Gastrocnemius medialis (tissue), 4 donors: Measurements from ENCODE around the gene PLCXD1. TPM values are rescaled to one million over a fixed set of nuclear protein-coding genes. Genes with fewer than 3 reads are reported as not detected.
"Not testable (repeated sequence)": the region's sequence is repeated elsewhere in the genome, so short reads cannot be mapped to it uniquely, and the experiment has no call there.

Experiments
- ATAC-seq, 2 donors: fragments of 150-250 bp; one replicate each; pipeline ENCODE4 v1.9.1; 2016
- DNase-seq, 2 donors: peaks; one replicate each; pipeline ENCODE4 v3.0.0-alpha.2; 2019
- H3K27ac ChIP-seq, 4 donors: fragments of 200-600 bp; sonication (generic); 1 replicate in 1 of 4; 2 replicates in 3 of 4; pipeline ENCODE4 v1.5.1; 2016 to 2018; ENCODE audit warnings: mild to moderate bottlenecking in 2 of 4, moderate library complexity in 1 of 4
- H3K27me3 ChIP-seq, 3 donors: fragments of 200-600 bp; sonication (generic) in 2 of 3; 1 replicate in 1 of 3; 2 replicates in 2 of 3; pipeline versions ENCODE4 v1.5.1 to v1.6.0; 2016 to 2019; ENCODE audit warnings: mild to moderate bottlenecking in 1 of 3, moderate library complexity in 1 of 3
- H3K36me3 ChIP-seq, 2 donors: fragments of 200-600 bp; sonication (generic) in 1 of 2; one replicate each; pipeline ENCODE4 v1.5.1; 2017 to 2018
- H3K4me1 ChIP-seq, 2 donors: fragments of 200-600 bp; sonication (generic) in 1 of 2; one replicate each; pipeline ENCODE4 v1.5.1; 2016 to 2017; ENCODE audit warnings: mild to moderate bottlenecking in 2 of 2
- H3K4me3 ChIP-seq, 4 donors: fragments of 200-600 bp; sonication (generic) in 3 of 4; 1 replicate in 1 of 4; 2 replicates in 3 of 4; pipeline ENCODE4 v1.5.1; 2016 to 2019; ENCODE audit warnings: mild to moderate bottlenecking in 2 of 4
- H3K9me3 ChIP-seq, 3 donors: fragments of 200-600 bp; sonication (generic) in 2 of 3; 1 replicate in 1 of 3; 2 replicates in 2 of 3; pipeline ENCODE4 v1.5.1; 2016 to 2019
- POLR2A ChIP-seq, 2 donors: fragments of 450-650 bp; IDR thresholded peaks; one replicate each; pipeline ENCODE4 v1.6.1; 2017; ENCODE audit warnings: antibody characterized with exemption in 2 of 2, mild to moderate bottlenecking in 2 of 2, moderate library complexity in 2 of 2
- in situ Hi-C, 4 donors: fragments of 200-750 bp; cut with MboI; loops; one replicate each; pipeline versions ENCODE4 v1.15.0 to v1.8.0; 2017; ENCODE audit warnings: low sequenced_read_pairs in 4 of 4
- intact Hi-C: fragments of 100-400 bp; cut with DNase I; formaldehyde crosslinking; loops from one replicate; pipeline ENCODE4 v1.15.1; 2023; ENCODE audit warnings: low total_unique reads
- total RNA-seq, 4 donors: library from RNA; depleted of rRNA; stranded (reverse); fragments of >200 nt; gene quantifications; one replicate each; pipeline versions ENCODE4 v1.1.0 to v1.2.3, GENCODE V29; 2016
- TF ChIP-seq, protein P1 (sequence below), 5 experiments: fragments of 450-650 bp in 3 of 5; fragments of 200-600 bp in 2 of 5; sonication (generic) in 2 of 5; IDR thresholded peaks in 4 of 5; conservative IDR thresholded peaks in 1 of 5; 1 replicate in 4 of 5; 2 replicates in 1 of 5; pipeline ENCODE4 v1.5.1; 2016 to 2019; ENCODE audit warnings: antibody characterized with exemption in 5 of 5, mild to moderate bottlenecking in 3 of 5, moderate library complexity in 3 of 5

PLCXD1 gene
- total RNA-seq, 4 donors from 2014 or later: 0.36 to 1.7 (median 0.66) TPM

DNA sequence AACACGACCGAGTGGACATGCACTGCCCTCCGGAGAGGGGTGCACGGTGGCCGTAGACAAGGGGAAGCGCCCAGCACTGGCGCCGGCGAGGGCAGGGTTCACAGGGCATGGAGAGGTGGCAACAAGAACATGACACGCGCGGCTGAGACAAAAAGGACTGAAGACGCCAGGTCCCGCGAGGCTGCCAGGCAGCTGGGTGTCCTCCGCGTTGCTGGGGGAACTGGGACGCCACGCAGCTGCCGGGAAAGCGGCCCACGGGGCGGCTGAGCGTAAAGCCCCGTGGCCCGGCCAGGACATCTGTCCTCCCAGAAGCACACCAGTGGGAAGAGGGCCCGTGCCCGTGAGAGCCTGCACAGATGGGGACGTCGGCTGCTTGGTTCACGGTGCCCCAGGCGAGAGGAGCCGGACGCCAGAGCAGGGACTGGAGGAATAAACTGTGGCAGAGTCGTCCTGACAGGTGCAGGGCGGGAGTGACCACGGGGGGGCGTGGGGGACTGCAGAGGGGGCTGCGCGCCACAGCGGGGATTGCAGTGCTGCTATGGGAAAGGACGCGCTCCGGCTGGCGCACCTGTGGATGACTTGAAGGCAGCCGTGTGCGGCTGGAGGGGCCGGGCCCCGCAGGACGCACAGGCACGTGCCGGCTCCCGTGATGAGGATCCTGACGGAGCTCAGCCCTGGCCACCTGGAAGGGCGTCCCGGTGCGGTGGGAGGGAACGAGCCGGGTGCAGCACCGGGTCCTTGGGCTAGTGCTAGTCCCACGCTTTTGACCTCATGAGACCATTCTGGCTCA lies 69.5 kb downstream of the PLCXD1 start:
- Histone ChIP-seq H3K27ac (peak overlapping the region in 2 of 4 donors; percentile 46 to 65), H3K4me3 (no peak overlapping the region), H3K36me3 (peaks cover 0 to 6% of the 10 kb centered on the region in 2 donors), H3K9me3 (no peaks in the 10 kb centered on the region), H3K4me1 (no peaks in the 10 kb centered on the region), H3K27me3 (no peaks in the 10 kb centered on the region)
- intact Hi-C loops (no loop called here), in situ Hi-C loops (no loop called here)
- DNase-seq (peak in 1 of 2 donors; percentile 51), ATAC-seq (peak; percentile 34 to 55)
- TF ChIP-seq POLR2A (IDR thresholded peaks at IDR 0.05): no peak
- TF ChIP-seq, protein P1, sequence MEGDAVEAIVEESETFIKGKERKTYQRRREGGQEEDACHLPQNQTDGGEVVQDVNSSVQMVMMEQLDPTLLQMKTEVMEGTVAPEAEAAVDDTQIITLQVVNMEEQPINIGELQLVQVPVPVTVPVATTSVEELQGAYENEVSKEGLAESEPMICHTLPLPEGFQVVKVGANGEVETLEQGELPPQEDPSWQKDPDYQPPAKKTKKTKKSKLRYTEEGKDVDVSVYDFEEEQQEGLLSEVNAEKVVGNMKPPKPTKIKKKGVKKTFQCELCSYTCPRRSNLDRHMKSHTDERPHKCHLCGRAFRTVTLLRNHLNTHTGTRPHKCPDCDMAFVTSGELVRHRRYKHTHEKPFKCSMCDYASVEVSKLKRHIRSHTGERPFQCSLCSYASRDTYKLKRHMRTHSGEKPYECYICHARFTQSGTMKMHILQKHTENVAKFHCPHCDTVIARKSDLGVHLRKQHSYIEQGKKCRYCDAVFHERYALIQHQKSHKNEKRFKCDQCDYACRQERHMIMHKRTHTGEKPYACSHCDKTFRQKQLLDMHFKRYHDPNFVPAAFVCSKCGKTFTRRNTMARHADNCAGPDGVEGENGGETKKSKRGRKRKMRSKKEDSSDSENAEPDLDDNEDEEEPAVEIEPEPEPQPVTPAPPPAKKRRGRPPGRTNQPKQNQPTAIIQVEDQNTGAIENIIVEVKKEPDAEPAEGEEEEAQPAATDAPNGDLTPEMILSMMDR (IDR thresholded peaks at IDR 0.05 in 4 of 5, conservative IDR thresholded peaks at IDR 0.05 in 1 of 5): no peak

DNA sequence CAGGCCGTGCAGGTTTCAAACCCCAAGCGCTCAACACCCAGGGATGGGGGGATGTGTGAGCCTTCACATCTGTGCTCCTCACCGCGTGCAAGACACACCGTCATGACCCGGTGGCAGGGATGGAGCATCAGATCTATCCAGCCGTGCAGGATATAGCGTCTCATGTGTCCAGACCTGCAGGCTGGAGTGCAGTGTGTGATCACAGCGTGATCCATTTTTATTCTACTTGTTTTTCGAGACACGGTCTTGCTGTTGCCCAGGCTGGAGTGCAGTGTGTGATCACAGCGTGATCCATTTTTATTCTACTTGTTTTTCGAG lies 70.1 kb downstream of the PLCXD1 start:
- in situ Hi-C loops, H3K36me3 ChIP-seq, DNase-seq, H3K27me3 ChIP-seq, H3K9me3 ChIP-seq, H3K4me1 ChIP-seq, intact Hi-C loops, H3K4me3 ChIP-seq: not testable (repeated sequence)
- peak overlapping the region in 1 of 4 donors; percentile 65 for H3K27ac ChIP-seq
- peak in 1 of 2 donors; percentile 73 for ATAC-seq

DNA sequence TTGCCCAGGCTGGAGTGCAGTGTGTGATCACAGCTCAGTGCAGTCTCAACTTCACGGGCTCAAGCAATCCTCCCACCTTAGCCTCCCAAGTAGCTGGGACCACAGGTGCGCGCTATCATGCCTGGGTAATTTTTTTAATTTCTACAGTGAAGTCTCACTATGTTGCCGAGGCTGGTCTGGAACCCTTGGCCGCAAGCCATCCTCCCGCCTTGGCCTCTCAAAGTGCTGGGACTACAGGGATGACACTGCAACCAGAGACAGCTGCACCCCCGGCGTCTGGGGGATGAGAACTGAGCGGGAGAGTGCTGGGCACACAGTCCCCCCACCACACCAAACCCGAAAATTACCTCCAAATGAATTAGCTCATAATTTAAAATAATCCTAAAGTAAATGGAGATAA lies 70.6 kb downstream of the PLCXD1 start:
- in situ Hi-C loops: no loop called here
- intact Hi-C loops: no loop called here
- DNase-seq (peak in 1 of 2 donors; percentile 6), ATAC-seq (no peak)
- no peaks in the 10 kb centered on the region for H3K4me1 ChIP-seq
- H3K4me3 ChIP-seq: no peak overlapping the region
- TF ChIP-seq, protein P1 (IDR thresholded peaks at IDR 0.05 in 4 of 5, conservative IDR thresholded peaks at IDR 0.05 in 1 of 5): no peak
- no peak for TF ChIP-seq POLR2A (IDR thresholded peaks at IDR 0.05)
- H3K9me3 ChIP-seq: no peaks in the 10 kb centered on the region
- no peaks in the 10 kb centered on the region for H3K27me3 ChIP-seq
- peaks cover 0 to 6% of the 10 kb centered on the region in 2 donors for H3K36me3 ChIP-seq
- peak overlapping the region in 1 of 4 donors; percentile 68 for H3K27ac ChIP-seq

DNA sequence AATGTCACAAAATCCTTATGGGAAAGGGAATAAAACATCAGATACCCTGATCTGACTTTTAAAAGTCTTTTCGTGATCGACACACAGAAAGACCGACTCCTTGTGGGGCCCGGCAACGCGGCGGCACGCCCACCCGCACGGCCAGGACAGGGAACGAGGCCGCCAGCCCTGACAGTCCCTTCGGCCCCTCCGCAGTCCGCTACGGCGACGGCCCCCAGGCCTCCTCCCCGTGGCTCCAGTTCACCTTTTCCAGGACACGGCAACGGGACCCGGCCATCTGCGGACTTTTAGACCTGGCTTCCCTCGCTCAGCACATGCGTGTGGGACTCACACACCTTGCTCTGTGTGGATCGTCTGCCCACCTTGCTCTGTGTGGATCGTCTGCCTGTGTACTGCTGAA lies 71.0 kb downstream of the PLCXD1 start:
- Histone ChIP-seq H3K9me3 (no peaks in the 10 kb centered on the region), H3K27ac (peak overlapping the region in 1 of 4 donors; percentile 17), H3K36me3 (peaks cover 0 to 5% of the 10 kb centered on the region in 2 donors), H3K4me3 (no peak overlapping the region), H3K27me3 (no peaks in the 10 kb centered on the region), H3K4me1 (no peaks in the 10 kb centered on the region)
- in situ Hi-C loops: no loop called here
- DNase-seq: peak in 1 of 2 donors; percentile 5
- ATAC-seq: no peak
- no peak for TF ChIP-seq POLR2A (IDR thresholded peaks at IDR 0.05)
- TF ChIP-seq, protein P1 (IDR thresholded peaks at IDR 0.05 in 4 of 5, conservative IDR thresholded peaks at IDR 0.05 in 1 of 5): no peak
- intact Hi-C loops: no loop called here

DNA sequence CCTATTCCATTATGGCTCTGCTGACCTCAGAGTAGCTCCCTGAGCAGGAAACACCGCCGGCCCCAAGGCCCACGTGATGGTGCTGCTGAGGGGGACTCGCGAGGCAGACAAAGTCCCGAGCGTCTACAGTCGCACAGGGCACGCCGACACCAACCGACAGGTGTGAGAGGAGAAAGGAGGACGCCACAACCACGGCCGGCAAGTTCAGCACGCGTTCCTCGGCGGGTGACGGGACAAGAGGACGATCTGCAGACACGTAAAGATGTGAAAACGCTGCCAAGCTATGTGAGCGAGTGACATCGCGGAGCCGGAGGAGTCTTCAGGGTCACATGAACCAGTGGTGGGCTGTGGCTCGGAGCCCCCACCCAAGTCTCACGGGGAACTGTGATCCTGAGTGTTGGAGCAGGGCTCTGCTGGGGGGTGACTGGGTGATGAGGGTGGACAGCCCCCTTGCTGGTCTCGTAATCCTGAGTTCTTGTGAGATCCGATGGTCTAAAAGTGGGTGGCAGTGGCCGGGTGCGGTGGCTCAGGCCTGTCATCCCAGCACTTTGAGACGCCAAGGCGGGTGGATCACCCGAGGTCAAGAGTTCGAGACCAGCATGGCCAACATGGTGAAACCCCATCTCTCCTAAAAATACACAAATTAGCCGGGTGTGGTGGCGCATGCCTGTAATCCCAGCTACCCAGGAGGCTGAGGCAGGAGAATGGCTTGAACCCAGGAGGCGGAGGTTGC lies 71.6 kb downstream of the PLCXD1 start:
- H3K27me3 ChIP-seq: no peaks in the 10 kb centered on the region
- peak overlapping the region in 1 of 4 donors; percentile 17 for H3K27ac ChIP-seq
- DNase-seq (peak in 1 of 2 donors; percentile 8), ATAC-seq (no peak)
- H3K4me3 ChIP-seq: no peak overlapping the region
- H3K9me3 ChIP-seq: no peaks in the 10 kb centered on the region
- intact Hi-C loops (no loop called here), in situ Hi-C loops (no loop called here)
- TF ChIP-seq, protein P1 (IDR thresholded peaks at IDR 0.05 in 4 of 5, conservative IDR thresholded peaks at IDR 0.05 in 1 of 5): no peak
- TF ChIP-seq POLR2A (IDR thresholded peaks at IDR 0.05): no peak
- H3K4me1 ChIP-seq: no peaks in the 10 kb centered on the region
- no peaks in the 10 kb centered on the region for H3K36me3 ChIP-seq
